ENCODE results near the gene BCAS3.

BCAS3 gene

DNA sequence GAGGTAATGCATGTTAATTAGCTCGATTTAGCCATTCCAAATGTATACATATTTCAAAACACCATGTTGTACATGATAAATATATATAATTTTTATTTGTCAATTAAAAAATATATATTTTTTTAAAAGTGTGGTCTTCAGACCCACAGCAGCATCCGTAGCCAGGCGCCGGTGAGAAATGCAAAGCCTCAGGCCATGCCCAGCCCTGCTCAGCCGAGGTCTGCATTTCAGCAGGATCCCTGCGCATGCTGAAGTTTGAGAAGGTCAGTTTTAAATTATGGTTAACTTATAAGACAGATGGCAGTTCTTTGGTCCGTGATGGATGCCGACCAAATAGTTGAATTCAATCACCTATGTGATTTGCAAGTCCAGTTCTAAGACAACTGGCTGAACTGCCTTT lies 694.0 kb downstream of the BCAS3 start:
- no peak overlapping the region for H3K4me3 ChIP-seq (ENCODE audit: low read length)
- TF ChIP-seq, protein P1, sequence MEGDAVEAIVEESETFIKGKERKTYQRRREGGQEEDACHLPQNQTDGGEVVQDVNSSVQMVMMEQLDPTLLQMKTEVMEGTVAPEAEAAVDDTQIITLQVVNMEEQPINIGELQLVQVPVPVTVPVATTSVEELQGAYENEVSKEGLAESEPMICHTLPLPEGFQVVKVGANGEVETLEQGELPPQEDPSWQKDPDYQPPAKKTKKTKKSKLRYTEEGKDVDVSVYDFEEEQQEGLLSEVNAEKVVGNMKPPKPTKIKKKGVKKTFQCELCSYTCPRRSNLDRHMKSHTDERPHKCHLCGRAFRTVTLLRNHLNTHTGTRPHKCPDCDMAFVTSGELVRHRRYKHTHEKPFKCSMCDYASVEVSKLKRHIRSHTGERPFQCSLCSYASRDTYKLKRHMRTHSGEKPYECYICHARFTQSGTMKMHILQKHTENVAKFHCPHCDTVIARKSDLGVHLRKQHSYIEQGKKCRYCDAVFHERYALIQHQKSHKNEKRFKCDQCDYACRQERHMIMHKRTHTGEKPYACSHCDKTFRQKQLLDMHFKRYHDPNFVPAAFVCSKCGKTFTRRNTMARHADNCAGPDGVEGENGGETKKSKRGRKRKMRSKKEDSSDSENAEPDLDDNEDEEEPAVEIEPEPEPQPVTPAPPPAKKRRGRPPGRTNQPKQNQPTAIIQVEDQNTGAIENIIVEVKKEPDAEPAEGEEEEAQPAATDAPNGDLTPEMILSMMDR (IDR thresholded peaks at IDR 0.05; ENCODE audit: insufficient read depth, low read depth, low read length, missing control alignments): no peak
- DNase-seq (ENCODE audit: low read depth): no peak

GRCh38 chr17:61372436-61372835 lies 694.8 kb downstream of the BCAS3 start:
- TF ChIP-seq, protein P1 (IDR thresholded peaks at IDR 0.05; ENCODE audit: insufficient read depth, low read depth, low read length, missing control alignments): no peak
- H3K4me3 ChIP-seq (ENCODE audit: low read length): no peak overlapping the region
- no peak for DNase-seq (ENCODE audit: low read depth)

DNA sequence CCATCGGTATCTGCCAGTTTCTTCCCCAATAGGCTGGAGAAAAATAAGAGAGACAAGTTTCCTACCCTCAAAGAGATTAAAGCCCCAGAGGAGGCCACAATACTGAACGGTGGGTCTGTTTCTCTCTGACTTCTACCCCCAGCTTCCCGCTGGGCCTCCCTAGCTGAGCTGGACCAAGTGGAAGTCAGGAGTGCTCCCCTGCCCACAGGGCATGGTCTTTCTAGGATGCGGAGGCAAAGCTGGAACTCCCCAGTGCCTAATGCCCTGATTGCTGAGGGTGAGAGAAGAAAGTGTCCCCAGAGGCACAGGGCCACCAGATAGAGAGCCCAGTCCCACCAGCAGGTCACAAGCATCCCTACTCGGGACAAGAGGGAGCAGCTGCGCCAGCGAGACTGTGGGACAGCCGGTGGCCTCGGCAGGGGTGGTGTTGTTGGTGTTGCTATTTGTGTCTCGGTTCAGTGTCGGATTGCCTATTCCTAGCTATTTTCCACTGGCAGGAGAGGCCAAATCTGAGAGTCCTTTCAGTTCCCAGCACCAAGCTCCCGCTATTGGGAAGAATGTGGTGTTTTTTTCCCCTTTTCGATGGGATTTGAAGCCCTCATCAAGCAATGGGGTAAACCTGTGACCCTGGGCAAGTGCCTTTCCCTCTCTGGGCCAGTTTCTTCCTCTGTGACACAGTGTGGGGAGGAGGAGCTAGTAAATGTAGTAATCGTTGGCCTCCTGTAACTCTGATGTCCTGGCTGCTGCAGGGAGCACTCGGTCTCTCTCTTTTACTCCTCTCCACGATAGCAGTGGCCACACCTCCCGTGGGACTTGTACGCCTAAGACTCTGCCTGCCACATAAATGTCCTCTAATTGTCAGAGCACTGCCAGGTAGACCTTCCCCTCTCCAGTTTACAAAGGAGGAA lies 699.5 kb downstream of the BCAS3 start:
- TF ChIP-seq, protein P1 (IDR thresholded peaks at IDR 0.05; ENCODE audit: insufficient read depth, low read depth, low read length, missing control alignments): no peak
- H3K4me3 ChIP-seq (ENCODE audit: low read length): no peak overlapping the region
- DNase-seq (ENCODE audit: low read depth): no peak

DNA sequence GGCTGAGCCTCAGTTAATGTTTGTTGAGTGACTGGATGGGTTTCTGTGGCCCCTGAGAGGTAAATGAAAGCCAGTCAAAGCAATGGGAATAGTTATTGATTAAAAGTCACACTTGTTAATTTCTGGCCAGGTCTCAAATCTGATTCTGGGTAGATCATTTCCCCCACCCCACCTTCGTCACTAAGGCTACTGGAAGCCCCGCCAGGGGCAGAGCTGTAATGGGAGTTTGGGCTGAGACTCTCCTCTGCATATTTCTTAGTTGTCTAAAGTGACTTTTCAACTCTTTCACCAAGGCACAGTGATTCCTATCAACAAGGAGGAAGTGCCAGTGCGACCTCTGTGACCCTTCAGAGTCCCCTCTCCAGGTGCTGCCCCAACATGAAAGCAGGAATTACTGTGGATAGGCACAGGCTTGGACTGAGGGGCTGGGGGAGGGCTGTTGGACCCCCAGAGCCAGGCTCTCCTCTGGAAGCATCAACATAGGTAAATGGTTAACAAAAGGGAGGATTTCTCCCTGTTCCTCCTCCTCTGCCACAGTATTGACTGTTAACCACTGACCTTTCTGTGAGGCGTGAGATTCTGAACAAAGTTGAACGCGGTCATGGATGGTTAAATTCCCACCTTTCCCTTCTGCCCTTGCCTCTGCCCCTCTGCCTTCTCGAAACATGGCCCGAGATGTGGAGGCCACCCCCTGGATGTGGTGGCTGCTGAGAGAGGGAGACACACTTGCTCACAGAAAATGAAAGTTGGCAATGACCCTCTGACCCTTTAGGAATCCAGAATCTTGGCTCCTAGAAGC lies 701.2 kb downstream of the BCAS3 start:
- no peak for DNase-seq (ENCODE audit: low read depth)
- TF ChIP-seq, protein P1 (IDR thresholded peaks at IDR 0.05; ENCODE audit: insufficient read depth, low read depth, low read length, missing control alignments): no peak
- no peak overlapping the region for H3K4me3 ChIP-seq (ENCODE audit: low read length)

GRCh38 chr17:61379457-61380216 lies 702.0 kb downstream of the BCAS3 start:
- DNase-seq (ENCODE audit: low read depth): no peak
- no peak overlapping the region for H3K4me3 ChIP-seq (ENCODE audit: low read length)
- TF ChIP-seq, protein P1 (IDR thresholded peaks at IDR 0.05; ENCODE audit: insufficient read depth, low read depth, low read length, missing control alignments): no peak

DNA sequence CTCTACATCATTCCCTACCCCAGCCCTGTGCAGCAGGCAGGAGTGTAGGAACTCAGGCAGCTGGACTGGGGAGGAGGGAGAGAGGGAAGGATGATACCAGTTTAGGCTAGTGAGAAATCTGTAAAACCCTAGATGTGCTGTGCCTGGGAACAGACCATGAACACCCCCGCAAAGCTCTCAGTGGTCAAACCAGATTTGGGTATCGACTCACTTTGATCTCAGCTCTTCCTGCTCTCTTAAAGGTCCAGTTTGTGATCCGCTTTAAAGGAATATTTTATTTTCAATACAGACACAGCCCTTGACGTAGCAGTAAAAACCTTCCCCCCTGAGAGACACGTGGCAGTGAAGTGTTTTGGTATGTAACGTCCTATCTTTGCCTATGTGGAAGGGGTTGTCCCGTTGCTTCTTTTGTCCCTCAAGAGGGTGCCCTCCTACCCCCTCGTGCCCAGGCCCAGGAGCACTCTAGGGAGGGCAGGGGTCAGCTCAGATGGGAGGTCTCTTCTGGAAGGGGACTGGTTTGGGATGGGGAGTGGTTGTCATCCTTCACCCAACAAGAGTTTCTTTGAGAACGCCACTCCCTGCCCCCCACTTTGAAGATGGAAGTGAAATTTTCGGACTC lies 702.7 kb downstream of the BCAS3 start:
- DNase-seq (ENCODE audit: low read depth): no peak
- TF ChIP-seq, protein P1 (IDR thresholded peaks at IDR 0.05; ENCODE audit: insufficient read depth, low read depth, low read length, missing control alignments): no peak
- H3K4me3 ChIP-seq (ENCODE audit: low read length): no peak overlapping the region
